Right lobe of liver (tissue), 4 donors: ENCODE measurements around the gene INTS7.

Source experiments
- CTCF ChIP-seq, 4 donors: fragments of 200-600 bp in 3 of 4; fragments of 450-650 bp in 1 of 4; IDR thresholded peaks; one replicate each; pipeline versions ENCODE4 v1.5.1 to v1.8.0; 2016 to 2022; ENCODE audit warnings: antibody characterized with exemption in 4 of 4, mild to moderate bottlenecking in 2 of 4
- POLR2A ChIP-seq: fragments of 450-650 bp; IDR thresholded peaks from one replicate; pipeline ENCODE4 v1.6.1; 2017; ENCODE audit warnings: antibody characterized with exemption, mild to moderate bottlenecking
- donor health status: DM: no; HTN: no; CAD: no.
- donor health status: DM: no; HTN: no; CAD: no.
- donor health status: DM: no; HTN: yes; CAD: no.

GRCh38 chr1:212078826-212079225, 43.5 kb upstream of the INTS7 start:
- TF ChIP-seq CTCF (IDR thresholded peaks at IDR 0.05): no peak
- TF ChIP-seq POLR2A: no peak
